ENCODE measurements around the gene C2CD4C. TPM values are rescaled to one million over a fixed set of nuclear protein-coding genes. Genes with fewer than 3 reads are reported as not detected.

Gene C2CD4C
- total and polyA plus RNA-seq, 2 donors (not counting 3 experiments of a cell fraction or from before 2014, with no cell fraction given), result 0.25 to 0.38 TPM

GRCh38 chr19:442085-442484, 33.1 kb upstream of the C2CD4C start:
- no TSS peak for BruUV-seq (replicated peaks)
- no peak overlapping the region for H2AFZ ChIP-seq (ENCODE audit: low read depth, low read length)
- no peak overlapping the region for H3K9ac ChIP-seq (replicated peaks; ENCODE audit: extremely low read depth, insufficient read depth, low read length)
- H3K27ac ChIP-seq (ENCODE audit: insufficient read depth, low read depth, low read length), result no peak overlapping the region
- intact Hi-C loops (cut with micrococcal nuclease) (no loop called here), dilution Hi-C loops (cut with MboI; ENCODE audit: extremely low pct_ligation_motif_present, low sequenced_read_pairs) (no loop called here)
- H3K9me3 ChIP-seq (replicated peaks; ENCODE audit: control insufficient read depth, insufficient read depth, low read length), result no peaks in the 10 kb centered on the region
- H3K36me3 ChIP-seq (ENCODE audit: control insufficient read depth in 2 of 2, extremely low read depth in 1 of 2, insufficient read depth in 2 of 2, low read length in 2 of 2), result no peaks in the 10 kb centered on the region
- no peaks in the 10 kb centered on the region for H3K9me1 ChIP-seq (replicated peaks; ENCODE audit: control insufficient read depth, extremely low read depth, insufficient read depth, low read length)
- H4K20me1 ChIP-seq (replicated peaks; ENCODE audit: control insufficient read depth, extremely low read depth, insufficient read depth, low read length), result no peaks in the 10 kb centered on the region
- no peaks in the 10 kb centered on the region for H3K79me2 ChIP-seq (ENCODE audit: control insufficient read depth, insufficient read depth, low read length)
- DNase-seq (ENCODE audit: low read depth, low spot score) (no peak), FAIRE-seq (no peak)
- ChIA-PET CTCF (no interaction called here), POLR2A (no interaction called here)
- no peak overlapping the region for H3K4me2 ChIP-seq (ENCODE audit: insufficient read depth, low read length)
- no peak for TF ChIP-seq JUN (IDR thresholded peaks at IDR 0.05; ENCODE audit: borderline replicate concordance, insufficient read depth, insufficient read length, low read depth)
- no peak for TF ChIP-seq EZH2 (IDR thresholded peaks at IDR 0.05; ENCODE audit: borderline replicate concordance, low read depth, low read length, severe bottlenecking)
- TF ChIP-seq, protein P1, sequence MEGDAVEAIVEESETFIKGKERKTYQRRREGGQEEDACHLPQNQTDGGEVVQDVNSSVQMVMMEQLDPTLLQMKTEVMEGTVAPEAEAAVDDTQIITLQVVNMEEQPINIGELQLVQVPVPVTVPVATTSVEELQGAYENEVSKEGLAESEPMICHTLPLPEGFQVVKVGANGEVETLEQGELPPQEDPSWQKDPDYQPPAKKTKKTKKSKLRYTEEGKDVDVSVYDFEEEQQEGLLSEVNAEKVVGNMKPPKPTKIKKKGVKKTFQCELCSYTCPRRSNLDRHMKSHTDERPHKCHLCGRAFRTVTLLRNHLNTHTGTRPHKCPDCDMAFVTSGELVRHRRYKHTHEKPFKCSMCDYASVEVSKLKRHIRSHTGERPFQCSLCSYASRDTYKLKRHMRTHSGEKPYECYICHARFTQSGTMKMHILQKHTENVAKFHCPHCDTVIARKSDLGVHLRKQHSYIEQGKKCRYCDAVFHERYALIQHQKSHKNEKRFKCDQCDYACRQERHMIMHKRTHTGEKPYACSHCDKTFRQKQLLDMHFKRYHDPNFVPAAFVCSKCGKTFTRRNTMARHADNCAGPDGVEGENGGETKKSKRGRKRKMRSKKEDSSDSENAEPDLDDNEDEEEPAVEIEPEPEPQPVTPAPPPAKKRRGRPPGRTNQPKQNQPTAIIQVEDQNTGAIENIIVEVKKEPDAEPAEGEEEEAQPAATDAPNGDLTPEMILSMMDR (IDR thresholded peaks at IDR 0.05; ENCODE audit: extremely low read depth in 1 of 2, insufficient read depth in 1 of 2, low read depth in 1 of 2, low read length in 2 of 2), result no peak
- TF ChIP-seq MAX (IDR thresholded peaks at IDR 0.05; ENCODE audit: insufficient read depth, insufficient read length), result no peak
- TF ChIP-seq FOS (IDR thresholded peaks at IDR 0.05; ENCODE audit: borderline replicate concordance, insufficient read depth, low read length), result no peak
- no peak for TF ChIP-seq MYC (IDR thresholded peaks at IDR 0.05; ENCODE audit: low read depth, low read length)
- no peak for TF ChIP-seq POLR2AphosphoS5 (IDR thresholded peaks at IDR 0.05; ENCODE audit: insufficient read depth, low read depth, low read length)
- no peak for TF ChIP-seq POLR2A (IDR thresholded peaks at IDR 0.05; ENCODE audit: low read depth, low read length)
- H3K4me3 ChIP-seq (replicated peaks in 1 of 3; ENCODE audit: insufficient read depth in 1 of 3, low read depth in 1 of 3, low read length in 3 of 3), result no peak overlapping the region
- H3K27me3 ChIP-seq (ENCODE audit: control insufficient read depth in 2 of 2, insufficient read depth in 2 of 2, low read length in 2 of 2), result no peaks in the 10 kb centered on the region
- H3K4me1 ChIP-seq (ENCODE audit: control insufficient read depth, extremely low read depth, insufficient read depth, low read length), result no peaks in the 10 kb centered on the region

Measured in endothelial cell of umbilical vein (primary cell).